Osteoblast (primary cell): ENCODE data around the gene SDHD. TPM values are rescaled to one million over a fixed set of nuclear protein-coding genes. Genes with fewer than 3 reads are reported as not detected.
"Not testable (repeated sequence)": the region's sequence is repeated elsewhere in the genome, so short reads cannot be mapped to it uniquely, and the experiment has no call there.

Experiments
- DNase-seq: peaks from one replicate; pipeline ENCODE4 v3.0.0; 2011; ENCODE audit warnings: low spot score, mixed read lengths; ENCODE audit not compliant: insufficient read length; ENCODE audit errors: missing footprints
- H2AFZ ChIP-seq: 2 replicates; pipeline ENCODE4 v1.6.0; 2011; ENCODE audit warnings: mild to moderate bottlenecking, low read length
- H3K27ac ChIP-seq: 2 replicates; pipeline ENCODE4 v1.5.1; 2011; ENCODE audit warnings: mild to moderate bottlenecking, low read depth, low read length, moderate library complexity
- H3K27me3 ChIP-seq: 2 replicates; pipeline ENCODE4 v1.6.0; 2012; ENCODE audit warnings: mild to moderate bottlenecking, control low read depth, inconsistent platforms, low read length, moderate library complexity; ENCODE audit not compliant: insufficient read depth
- H3K36me3 ChIP-seq: 2 replicates; pipeline ENCODE4 v1.5.1; 2011; ENCODE audit warnings: mild to moderate bottlenecking, low read length, control low read depth, moderate library complexity; ENCODE audit not compliant: insufficient read depth
- H3K4me1 ChIP-seq: 2 replicates; pipeline ENCODE4 v1.5.1; 2011; ENCODE audit warnings: mild to moderate bottlenecking, low read length, control low read depth, moderate library complexity; ENCODE audit not compliant: insufficient read depth
- H3K4me2 ChIP-seq: 2 replicates; pipeline ENCODE4 v1.6.0; 2011; ENCODE audit warnings: mild to moderate bottlenecking, low read length; ENCODE audit not compliant: insufficient read depth
- H3K4me3 ChIP-seq: fragments of 200-600 bp; sonication (generic); 3 replicates; pipeline ENCODE4 v1.5.1; 2012; ENCODE audit warnings: mild to moderate bottlenecking, low read length, inconsistent platforms; ENCODE audit not compliant: insufficient read depth
- H3K79me2 ChIP-seq: 2 replicates; pipeline ENCODE4 v1.6.0; 2012; ENCODE audit warnings: mild to moderate bottlenecking, low read length, control low read depth, inconsistent platforms; ENCODE audit not compliant: insufficient read depth
- H3K9me3 ChIP-seq: 2 replicates; pipeline ENCODE4 v1.5.1; 2011; ENCODE audit warnings: low read depth, low read length, control low read depth
- H4K20me1 ChIP-seq: 2 replicates; pipeline ENCODE4 v1.6.0; 2012; ENCODE audit warnings: mild to moderate bottlenecking, low read length, control low read depth; ENCODE audit not compliant: insufficient read depth
- CTCF ChIP-seq: IDR thresholded peaks from 2 replicates; pipeline ENCODE4 v1.5.1; 2011; ENCODE audit warnings: mild to moderate bottlenecking, low read depth, low read length, moderate library complexity; ENCODE audit errors: extremely low read depth
- total RNA-seq: library from RNA; depleted of rRNA; stranded (reverse); fragments of >200 nt; gene quantifications from 2 replicates; pipeline ENCODE4 v1.2.3, GENCODE V29; 2012

SDHD gene
- total RNA-seq, 1 donor, result 100 TPM

DNA sequence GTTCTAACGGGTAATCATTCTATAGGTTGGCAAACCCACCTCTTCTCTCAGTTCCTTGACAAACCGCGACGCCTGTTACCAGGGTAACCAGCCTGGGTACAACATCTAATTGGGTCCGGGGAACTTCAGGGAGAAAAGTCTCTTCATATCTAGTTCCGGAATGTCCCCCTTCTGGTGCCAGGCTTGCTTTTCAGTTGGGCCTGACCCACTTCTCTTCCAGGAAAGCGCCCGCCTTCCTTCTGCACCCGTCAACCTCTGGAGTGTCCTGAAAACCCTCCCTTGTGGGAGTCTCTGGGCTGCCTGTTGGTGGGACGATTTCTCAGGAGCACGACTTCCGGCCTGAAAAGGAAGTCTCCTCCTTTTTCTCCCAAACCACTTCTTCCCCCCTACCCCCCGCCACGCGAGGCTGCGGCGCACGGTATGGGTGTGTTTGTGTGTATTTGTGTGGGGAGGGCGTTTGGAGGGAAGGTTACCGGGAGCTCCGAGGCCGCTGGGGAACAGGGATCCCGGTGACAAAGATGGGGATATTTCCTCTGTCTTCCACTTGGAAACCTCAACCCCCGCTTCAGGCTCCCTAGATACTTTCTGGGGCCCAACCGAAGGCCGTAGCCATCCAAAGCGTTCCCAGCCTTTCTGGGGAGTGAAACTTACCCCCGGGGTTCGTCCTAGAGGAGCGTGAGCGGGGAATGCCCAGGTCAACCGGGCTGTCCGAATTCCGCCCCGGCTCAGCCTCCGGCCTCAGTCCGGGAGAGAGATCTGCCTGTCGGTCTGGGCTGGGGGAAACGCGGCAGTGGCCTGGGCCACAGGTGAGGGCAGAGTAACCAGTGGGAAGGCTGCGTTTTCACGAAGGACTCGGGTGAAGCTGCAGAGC, 12.5 kb upstream of the SDHD start, which contains the start of the genes NKAPD1 and PIH1D2:
TSS of gene NKAPD1 (plus strand) at position 359 of the 871 bp plus-strand sequence. CDS start 1,276 bp downstream, outside the sequence.
TSS of gene PIH1D2 (minus strand) at position 77 of the 871 bp plus-strand sequence. CDS start 843 bp downstream, outside the sequence.
- Histone ChIP-seq H3K9me3 (no peaks in the 10 kb centered on the region), H3K4me2 (peak within 1 kb of the TSS; percentile 96), H3K4me3 (peak within 1 kb of the TSS; percentile 92), H3K4me1 (peaks cover 16% of the 10 kb centered on the region), H3K36me3 (peaks cover 29% of the 10 kb centered on the region), H3K79me2 (peaks cover 31% of the 10 kb centered on the region), H4K20me1 (no peaks in the 10 kb centered on the region), H3K27me3 (no peaks in the 10 kb centered on the region), H2AFZ (peak within 1 kb of the TSS; percentile 88), H3K27ac (peak within 1 kb of the TSS; percentile 85)
- peak; percentile 93 for DNase-seq
- peak; percentile 23 for TF ChIP-seq CTCF

DNA sequence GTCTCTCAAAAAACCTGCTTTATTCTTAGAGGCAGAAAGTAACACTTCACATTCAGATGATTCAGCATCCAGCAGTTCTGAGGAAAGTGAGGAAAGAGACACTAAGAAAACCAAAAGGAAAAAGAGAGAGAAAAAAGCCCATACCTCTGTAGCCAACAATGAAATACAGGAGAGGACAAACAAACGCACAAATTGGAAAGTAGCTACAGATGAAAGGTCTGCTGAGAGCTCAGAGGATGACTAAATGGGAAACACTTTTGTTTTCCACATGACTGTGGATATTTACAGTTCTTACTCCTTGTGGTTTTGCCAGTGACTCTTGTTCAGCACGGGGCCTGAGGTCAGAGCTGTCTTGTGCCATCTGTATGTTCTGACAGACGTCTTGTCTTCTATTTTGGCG, 3.9 kb upstream of the SDHD start:
- Histone ChIP-seq H3K4me2 (no peak overlapping the region), H3K27me3 (no peaks in the 10 kb centered on the region), H3K79me2 (peaks cover 52% of the 10 kb centered on the region), H2AFZ (no peak overlapping the region), H3K4me3 (no peak overlapping the region), H3K36me3 (peaks cover 67% of the 10 kb centered on the region), H3K27ac (peak overlapping the region; percentile 88), H3K9me3 (no peaks in the 10 kb centered on the region), H3K4me1 (peaks cover 20% of the 10 kb centered on the region), H4K20me1 (peaks cover 4% of the 10 kb centered on the region)
- no peak for TF ChIP-seq CTCF
- no peak for DNase-seq

DNA sequence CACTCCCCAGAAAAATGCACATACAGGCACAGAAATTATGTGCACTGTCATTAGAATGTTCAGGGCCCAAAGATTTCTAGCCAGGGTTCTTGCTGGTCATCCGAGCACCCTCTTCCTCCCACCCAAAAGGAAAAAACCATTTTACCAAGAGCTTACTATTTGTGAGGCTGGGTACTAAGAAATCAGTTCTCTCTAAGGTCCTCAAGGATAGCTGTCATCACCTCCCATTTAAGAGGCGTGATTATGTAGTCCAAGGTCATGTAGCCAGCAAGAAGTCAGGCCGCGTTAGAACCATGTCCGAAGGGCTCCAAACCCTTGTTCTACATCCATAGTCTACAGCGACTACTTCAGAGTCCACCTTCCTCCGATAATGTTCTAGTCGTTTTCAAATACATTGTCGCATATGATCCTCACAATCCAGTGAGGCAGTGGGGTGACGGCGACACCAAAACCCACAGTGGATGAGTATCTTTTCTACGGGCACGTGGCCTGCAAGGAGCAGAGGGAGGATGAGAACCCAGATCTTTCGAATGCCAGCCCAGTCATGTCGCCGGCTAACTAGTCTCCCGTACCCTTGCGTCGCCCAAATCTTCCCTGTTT, 751 bp upstream of the SDHD start:
- Histone ChIP-seq H3K4me2 (peak overlapping the region; percentile 89), H4K20me1 (peaks cover 6% of the 10 kb centered on the region), H2AFZ (peak overlapping the region; percentile 95), H3K4me1 (peaks cover 22% of the 10 kb centered on the region), H3K79me2 (peaks cover 62% of the 10 kb centered on the region), H3K27ac (peak overlapping the region; percentile 83), H3K9me3 (no peaks in the 10 kb centered on the region), H3K27me3 (no peaks in the 10 kb centered on the region), H3K36me3 (peaks cover 64% of the 10 kb centered on the region), H3K4me3 (peak overlapping the region; percentile 93)
- DNase-seq, result peak; percentile 80
- TF ChIP-seq CTCF, result no peak

- H3K4me1 ChIP-seq, result peaks cover 22% of the 10 kb centered on the region
- H2AFZ ChIP-seq, result peak overlapping the region; percentile 92
- peak overlapping the region; percentile 93 for H3K4me3 ChIP-seq
- peaks cover 8% of the 10 kb centered on the region for H4K20me1 ChIP-seq
- H3K36me3 ChIP-seq, result peaks cover 67% of the 10 kb centered on the region
- TF ChIP-seq CTCF, result no peak
- H3K9me3 ChIP-seq, result no peaks in the 10 kb centered on the region
- peak overlapping the region; percentile 89 for H3K4me2 ChIP-seq
- DNase-seq, result no peak
- H3K27me3 ChIP-seq, result no peaks in the 10 kb centered on the region
- H3K79me2 ChIP-seq, result peaks cover 62% of the 10 kb centered on the region
- H3K27ac ChIP-seq, result peak overlapping the region; percentile 83
These were observed 539 bp downstream of the SDHD start for GRCh38 chr11:112087212-112087611.

DNA sequence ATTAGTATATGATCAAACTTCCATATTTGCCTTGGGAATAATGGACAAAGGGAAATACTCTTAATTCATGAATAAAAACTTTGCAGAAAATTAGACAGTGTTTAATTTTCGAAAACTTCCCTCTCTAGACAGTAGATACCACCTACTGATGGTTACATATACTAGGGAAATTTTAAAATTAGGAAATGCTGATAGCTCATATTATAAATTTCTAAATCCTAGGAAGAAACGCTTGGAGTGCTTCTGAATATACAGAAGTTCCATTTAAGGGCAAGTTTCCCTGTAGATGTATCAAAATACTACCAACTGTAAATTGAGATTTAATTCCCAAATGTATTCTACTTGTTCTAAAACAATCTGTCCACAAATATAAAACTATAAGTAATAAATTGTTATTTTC, 8.6 kb downstream of the SDHD start:
- not testable (repeated sequence) for H2AFZ ChIP-seq, H3K4me2 ChIP-seq, H3K27me3 ChIP-seq, H3K79me2 ChIP-seq, H3K4me1 ChIP-seq, H4K20me1 ChIP-seq, H3K27ac ChIP-seq, DNase-seq, H3K4me3 ChIP-seq, H3K9me3 ChIP-seq
- H3K36me3 ChIP-seq, result peaks cover 42% of the 10 kb centered on the region
